ENCODE measurements around the gene AP3M1. TPM values are rescaled to one million over a fixed set of nuclear protein-coding genes. Genes with fewer than 3 reads are reported as not detected.
A peak's percentile ranks its signal among the peaks of the same experiment; 100 is the strongest.
"Not testable (repeated sequence)": the region's sequence is repeated elsewhere in the genome, so short reads cannot be mapped to it uniquely, and the experiment has no call there.

The AP3M1 gene
- total RNA-seq, 6 experiments from 2014 or later, result 16.2 to 22.4 (median 19.9) TPM

GRCh38 chr10:74190494-74190893, 39.9 kb upstream of the AP3M1 start:
- intact Hi-C loops (cut with DNase I), result no loop called here
- Histone ChIP-seq H3K4me1 (peaks cover 0 to 33% (median 12%) of the 10 kb centered on the region in 4 donors), H3K27me3 (no peaks in the 10 kb centered on the region), H3K9me3 (no peaks in the 10 kb centered on the region), H3K36me3 (no peaks in the 10 kb centered on the region), H3K27ac (peak overlapping the region; percentile 59 to 67 (median 66)), H3K4me3 (peak overlapping the region in 1 of 3 donors; percentile 20)
- DNase-seq (no peak), ATAC-seq (peak; percentile 55 to 74 (median 60))
- TF ChIP-seq CTCF (IDR thresholded peaks at IDR 0.05), result no peak
- TF ChIP-seq POLR2A (IDR thresholded peaks at IDR 0.05), result peak; percentile 0

GRCh38 chr10:74189999-74190421, 39.4 kb upstream of the AP3M1 start:
- Histone ChIP-seq H3K4me3 (peak overlapping the region in 1 of 3 donors; percentile 20), H3K4me1 (peaks cover 0 to 33% (median 12%) of the 10 kb centered on the region in 4 donors), H3K27ac (peak overlapping the region; percentile 59 to 67 (median 66)), H3K9me3 (no peaks in the 10 kb centered on the region), H3K36me3 (no peaks in the 10 kb centered on the region), H3K27me3 (no peaks in the 10 kb centered on the region)
- ATAC-seq (peak; percentile 71 to 80 (median 73)), DNase-seq (no peak)
- WGBS (ENCODE audit: insufficient coverage, low coverage, low lambda C conversion rate, missing lambda C conversion rate), result 0% methylated on average over 3 of the region's 3 CpGs
- intact Hi-C loops (cut with DNase I), result no loop called here
- TF ChIP-seq CTCF (IDR thresholded peaks at IDR 0.05) (no peak), POLR2A (IDR thresholded peaks at IDR 0.05) (peak; percentile 23)

GRCh38 chr10:74188617-74189016, 38.0 kb upstream of the AP3M1 start:
- H3K36me3 ChIP-seq; intact Hi-C loops (cut with DNase I); H3K9me3 ChIP-seq; ATAC-seq; DNase-seq; H3K27me3 ChIP-seq; H3K27ac ChIP-seq; H3K4me3 ChIP-seq: not testable (repeated sequence)
- H3K4me1 ChIP-seq, result peaks cover 0 to 33% (median 12%) of the 10 kb centered on the region in 4 donors
- WGBS (ENCODE audit: insufficient coverage, low coverage, low lambda C conversion rate, missing lambda C conversion rate), result 98% methylated on average over 8 of the region's 13 CpGs

GRCh38 chr10:74187237-74187636, 36.6 kb upstream of the AP3M1 start:
- intact Hi-C loops (cut with DNase I), result no loop called here
- Histone ChIP-seq H3K9me3 (no peaks in the 10 kb centered on the region), H3K4me3 (no peak overlapping the region), H3K27me3 (no peaks in the 10 kb centered on the region), H3K4me1 (peaks cover 0 to 30% (median 12%) of the 10 kb centered on the region in 4 donors), H3K36me3 (no peaks in the 10 kb centered on the region), H3K27ac (no peak overlapping the region)
- WGBS (ENCODE audit: insufficient coverage, low coverage, low lambda C conversion rate, missing lambda C conversion rate), result 27% methylated on average over 1 of the region's 1 CpG
- DNase-seq, result no peak
- no peak for ATAC-seq
- no peak for TF ChIP-seq CTCF (IDR thresholded peaks at IDR 0.05)
- no peak for TF ChIP-seq POLR2A (IDR thresholded peaks at IDR 0.05)

GRCh38 chr10:74186678-74187077, 36.0 kb upstream of the AP3M1 start:
- H3K27ac ChIP-seq, result no peak overlapping the region
- no peak overlapping the region for H3K4me3 ChIP-seq
- intact Hi-C loops (cut with DNase I), result no loop called here
- no peaks in the 10 kb centered on the region for H3K27me3 ChIP-seq
- H3K36me3 ChIP-seq, result no peaks in the 10 kb centered on the region
- H3K9me3 ChIP-seq, result no peaks in the 10 kb centered on the region
- no peak for DNase-seq
- TF ChIP-seq POLR2A (IDR thresholded peaks at IDR 0.05) (no peak), CTCF (IDR thresholded peaks at IDR 0.05) (no peak)
- peaks cover 0 to 34% (median 12%) of the 10 kb centered on the region in 4 donors for H3K4me1 ChIP-seq
- no peak for ATAC-seq
